CMK (cell line): ENCODE results near the gene STUM.

Experiments
- DNase-seq: peaks from one replicate; pipeline ENCODE4 v3.0.0-alpha.2; 2010; ENCODE audit warnings: low read depth

The STUM gene

DNA sequence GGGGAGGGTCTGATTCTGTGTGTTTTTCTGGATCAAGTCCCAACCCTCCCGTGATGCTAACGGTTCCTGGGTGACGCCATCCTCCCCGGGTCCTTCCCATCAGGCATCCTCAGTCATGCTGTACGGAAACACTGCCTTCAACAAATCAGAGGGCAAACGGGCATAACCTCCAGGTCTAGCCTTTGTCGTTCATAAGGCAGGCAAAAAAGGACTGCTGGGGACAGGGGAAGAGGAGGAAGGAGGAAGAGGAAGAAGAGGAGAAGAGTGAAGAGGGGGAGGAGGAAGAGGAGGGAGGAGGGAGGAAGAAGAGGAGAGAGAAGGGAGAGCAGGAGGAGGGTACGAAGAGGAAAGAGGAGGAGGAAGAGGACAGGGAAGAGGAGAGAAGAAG is 106.1 kb downstream of the STUM start:
- no peak for DNase-seq

DNA sequence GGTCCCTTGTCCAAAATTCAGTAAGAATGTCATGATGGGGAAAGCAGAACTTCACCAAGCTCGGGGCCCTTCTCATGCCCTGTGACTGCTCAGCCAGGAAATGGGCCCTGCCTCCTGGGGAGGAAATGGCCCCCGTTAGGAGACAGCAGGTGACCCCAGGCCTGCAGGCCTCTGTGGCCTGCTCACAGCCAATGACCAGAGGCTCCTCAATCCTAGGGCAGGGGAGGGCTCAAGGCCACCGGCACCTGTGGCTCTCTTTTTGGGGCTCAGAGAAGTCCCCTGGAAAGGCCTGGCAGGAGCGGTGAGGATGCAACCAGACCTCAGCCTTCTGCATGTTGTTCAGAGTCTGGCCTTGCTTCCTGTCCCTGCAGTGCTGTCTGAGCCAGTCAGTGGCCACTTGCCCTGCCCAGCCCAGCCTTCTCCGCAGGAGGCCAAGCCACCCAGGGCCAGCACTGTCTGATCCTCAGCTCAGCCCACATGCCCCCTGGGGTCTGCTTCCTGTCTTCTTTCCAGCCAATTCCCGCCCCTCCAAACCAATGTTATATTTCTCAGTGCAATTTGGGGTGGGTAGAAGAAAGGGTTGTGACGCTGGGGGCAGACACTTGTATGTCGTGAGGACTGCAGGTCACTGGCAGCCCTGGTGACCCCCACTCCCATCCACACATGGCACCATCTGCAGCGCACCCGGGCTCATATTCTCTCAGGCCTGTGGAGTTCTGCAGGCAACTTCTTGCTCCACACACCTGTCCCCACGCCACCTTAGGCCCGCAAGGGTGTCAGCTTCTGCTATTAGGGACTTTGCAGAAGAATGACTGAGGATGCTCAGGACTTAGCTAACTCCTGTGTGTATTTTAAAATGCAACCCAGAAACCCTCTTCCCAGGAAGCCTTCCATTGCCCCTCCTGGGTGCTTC is 106.9 kb downstream of the STUM start:
- no peak for DNase-seq

DNA sequence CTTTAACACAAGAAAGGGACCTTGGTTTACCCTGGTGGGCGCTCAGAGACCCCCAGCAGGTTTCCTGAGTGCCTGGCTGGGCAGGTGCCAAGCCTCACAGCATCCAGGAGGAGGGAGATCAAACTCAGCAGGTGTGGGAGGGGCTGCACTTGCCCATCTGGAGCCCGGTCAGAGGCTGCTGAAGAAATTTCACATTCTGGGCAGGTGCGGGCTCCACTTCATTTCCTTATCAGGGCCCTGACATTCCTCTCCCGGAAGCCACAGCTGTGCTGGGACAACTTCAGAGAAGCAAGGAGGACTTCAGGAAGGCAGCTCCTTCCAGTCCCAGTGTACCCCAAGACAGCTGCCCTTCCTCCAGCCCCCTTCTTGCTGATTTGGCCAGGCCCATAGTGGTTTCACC is 107.6 kb downstream of the STUM start:
- DNase-seq, result no peak

DNA sequence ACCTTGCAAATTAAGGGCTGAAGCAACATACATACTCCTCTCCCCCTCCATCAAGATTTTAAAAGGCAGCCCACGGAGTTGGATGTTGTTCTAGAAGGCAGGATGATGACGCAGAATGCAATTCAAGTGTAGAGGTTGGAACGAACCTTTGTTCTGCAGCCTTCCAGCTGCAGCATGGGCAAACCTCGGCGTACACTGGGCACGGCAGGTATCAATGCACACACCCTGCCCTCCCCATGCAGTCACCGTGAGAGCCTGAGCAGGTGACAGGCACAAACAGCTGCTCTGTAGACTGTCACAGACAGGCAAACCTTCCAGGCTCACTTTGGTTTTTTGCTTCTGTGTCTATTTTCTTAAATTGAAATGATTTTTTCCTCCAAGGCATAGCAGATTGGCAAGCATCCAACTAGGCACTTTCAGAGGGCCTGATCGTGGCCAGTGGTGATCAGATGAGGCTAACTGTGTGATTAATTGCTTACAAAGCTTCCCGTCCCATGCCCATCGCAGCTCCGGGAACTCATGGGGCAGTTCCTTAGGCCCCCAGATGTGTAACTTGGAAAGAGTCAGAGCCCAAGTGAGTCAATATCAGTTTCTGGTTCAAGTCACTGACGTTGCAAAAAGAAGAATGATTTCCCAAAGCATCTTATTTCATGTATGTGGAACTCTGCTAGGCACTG is 108.2 kb downstream of the STUM start:
- DNase-seq, result no peak

DNA sequence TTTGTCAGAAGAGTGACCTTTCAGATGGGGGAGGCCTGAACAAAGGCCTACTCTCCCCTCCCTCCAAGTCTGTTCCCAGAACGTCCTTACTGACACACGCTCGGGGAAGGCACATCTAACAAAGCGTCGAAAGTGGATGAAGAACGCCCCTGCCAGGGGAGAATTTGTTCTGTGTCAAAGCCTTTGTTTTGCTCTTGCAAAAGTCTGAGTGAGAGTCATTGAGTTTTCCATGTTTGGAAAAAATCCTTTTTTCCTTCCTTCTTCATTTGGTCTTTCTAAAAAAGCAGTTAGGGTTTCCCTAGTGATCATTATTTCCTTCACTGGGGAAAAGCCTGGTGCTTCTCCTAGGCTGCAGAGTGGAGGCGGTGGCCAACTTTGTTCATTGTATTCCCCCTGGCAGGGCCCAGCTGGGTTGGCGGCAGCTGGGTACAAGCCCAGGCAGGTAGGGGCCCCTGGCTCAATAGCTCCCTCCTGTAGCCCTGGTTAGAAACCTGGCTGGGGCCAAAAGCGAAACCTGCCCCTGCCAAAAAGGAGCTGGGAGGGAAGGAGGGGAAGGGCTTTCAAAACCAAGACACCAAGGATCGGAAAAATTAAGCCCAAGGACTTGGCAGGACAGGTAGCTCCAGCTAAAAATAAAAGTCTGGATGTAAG is 109.5 kb downstream of the STUM start:
- no peak for DNase-seq

DNA sequence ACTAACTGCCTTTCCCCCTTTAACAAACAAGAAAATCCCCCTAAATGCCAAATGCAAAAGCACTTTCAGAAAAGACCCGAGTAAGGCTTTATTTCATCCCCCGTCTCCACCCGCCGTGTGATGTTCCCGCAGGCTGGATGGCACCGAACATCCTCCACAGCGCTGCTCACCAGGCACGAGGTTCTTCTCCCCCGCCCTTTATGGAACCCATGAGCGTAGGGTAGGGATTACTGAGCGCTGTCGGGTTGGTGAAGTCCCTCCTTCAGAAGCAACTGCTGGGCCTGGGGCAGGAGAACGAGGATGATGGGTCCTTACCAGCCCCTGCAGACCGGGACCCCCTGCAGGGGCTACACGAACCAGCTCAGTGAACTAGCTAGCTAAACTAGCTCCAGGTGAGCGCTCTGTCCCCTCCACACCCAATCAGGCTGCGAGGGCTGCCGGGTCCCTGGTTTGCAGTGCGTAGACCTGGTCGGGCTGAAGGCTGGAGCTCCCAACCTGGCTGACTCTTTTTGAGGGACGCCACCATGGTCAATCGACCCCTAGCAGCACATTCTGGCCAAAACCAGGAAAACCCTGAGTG is 110.1 kb downstream of the STUM start:
- no peak for DNase-seq
